Activated CD4-positive, alpha-beta T cell treated with anti-CD3 and anti-CD28 coated beads, Interleukin-2, Interleukin-6, amounts not matched to agents 100 ng/mL and 50 ng/mL, durations not matched to agents 16 hours and 8 hours (primary cell): ENCODE data around the gene OLIG2.

Experiments used
- DNase-seq: peaks from one replicate; pipeline ENCODE4 v3.0.0-alpha.2; 2020

OLIG2 gene

GRCh38 chr21:33025489-33026442 lies at the start of gene OLIG2:
Gene OLIG2 (plus strand): TSS chr21:33025935. CDS start chr21:33026863, 928 bp downstream.
- peak; percentile 15 for DNase-seq

- DNase-seq = no peak
These were observed 48.9 kb upstream of the OLIG2 start for GRCh38 chr21:32976791-32977190.

GRCh38 chr21:32977216-32977615 lies 48.5 kb upstream of the OLIG2 start:
- no peak for DNase-seq

GRCh38 chr21:32978331-32979270 lies 47.1 kb upstream of the OLIG2 start:
- no peak for DNase-seq

- no peak for DNase-seq
These were observed 46.0 kb upstream of the OLIG2 start for GRCh38 chr21:32979598-32980268.

- DNase-seq = no peak
These were observed 44.6 kb upstream of the OLIG2 start for GRCh38 chr21:32981096-32981495.

- no peak for DNase-seq
These were observed 35.1 kb upstream of the OLIG2 start for GRCh38 chr21:32990666-32991065.

GRCh38 chr21:32991361-32991760 lies 34.4 kb upstream of the OLIG2 start:
- DNase-seq = no peak

- no peak for DNase-seq
These were observed 31.8 kb upstream of the OLIG2 start for GRCh38 chr21:32993894-32994293.

- DNase-seq = no peak
These were observed 31.4 kb upstream of the OLIG2 start for GRCh38 chr21:32994305-32994704.

- no peak for DNase-seq
These were observed 18.0 kb upstream of the OLIG2 start for GRCh38 chr21:33007747-33008146.

- DNase-seq = no peak
These were observed 17.2 kb upstream of the OLIG2 start for GRCh38 chr21:33008333-33009051.

- no peak for DNase-seq
These were observed 14.8 kb upstream of the OLIG2 start for GRCh38 chr21:33010931-33011330.

- no peak for DNase-seq
These were observed 14.3 kb upstream of the OLIG2 start for GRCh38 chr21:33011462-33011861.

- no peak for DNase-seq
These were observed 12.1 kb upstream of the OLIG2 start for GRCh38 chr21:33013626-33014025.

GRCh38 chr21:33014331-33014730 lies 11.4 kb upstream of the OLIG2 start:
- DNase-seq = no peak

GRCh38 chr21:33015096-33015495 lies 10.6 kb upstream of the OLIG2 start:
- DNase-seq = no peak

- no peak for DNase-seq
These were observed 10.0 kb upstream of the OLIG2 start for GRCh38 chr21:33015756-33016155.

GRCh38 chr21:33018707-33019465 lies 6.8 kb upstream of the OLIG2 start:
- DNase-seq = no peak

- no peak for DNase-seq
These were observed 6.2 kb upstream of the OLIG2 start for GRCh38 chr21:33019516-33019884.

GRCh38 chr21:33019885-33020557 lies 5.7 kb upstream of the OLIG2 start:
- no peak for DNase-seq
